Activated CD8-positive, alpha-beta memory T cell treated with anti-CD3 and anti-CD28 coated beads, Interleukin-2, amount 10 ng/mL, durations not matched to agents 7 days and 5 days (primary cell): ENCODE data around the gene FAM171A2. TPM values are rescaled to one million over a fixed set of nuclear protein-coding genes. Genes with fewer than 3 reads are reported as not detected.
"Not testable (repeated sequence)": the region's sequence is repeated elsewhere in the genome, so short reads cannot be mapped to it uniquely, and the experiment has no call there.

Experiments
- ATAC-seq: fragments of 150-1000 bp; cut with Tn5 transposase; one replicate; pipeline ENCODE4 v1.10.0; 2021; ENCODE audit warnings: moderate library complexity
- CTCF ChIA-PET: fragments of 350-600 bp; sonication (Branson Sonifier 250); formaldehyde crosslinking; loops from one replicate; lab custom pipeline; 2021; ENCODE audit warnings: antibody characterized with exemption; lab: Charles Lee
- DNase-seq: peaks from one replicate; pipeline ENCODE4 v3.0.0-alpha.2; 2020
- H3K27ac Mint-ChIP-seq: one replicate; pipeline ENCODE4 v1.8.0; 2021; ENCODE audit warnings: mild to moderate bottlenecking, mixed read lengths
- H3K27me3 Mint-ChIP-seq: one replicate; pipeline ENCODE4 v1.8.0; 2021; ENCODE audit warnings: mixed read lengths
- H3K36me3 Mint-ChIP-seq: one replicate; pipeline ENCODE4 v1.8.0; 2021; ENCODE audit warnings: mild to moderate bottlenecking, mixed read lengths
- H3K4me1 Mint-ChIP-seq: one replicate; pipeline ENCODE4 v1.8.0; 2021; ENCODE audit warnings: mixed read lengths
- H3K4me3 Mint-ChIP-seq: one replicate; pipeline ENCODE4 v1.8.0; 2021; ENCODE audit warnings: mild to moderate bottlenecking, moderate library complexity, mixed read lengths
- H3K9me3 Mint-ChIP-seq: one replicate; pipeline ENCODE4 v1.8.0; 2022; ENCODE audit warnings: low read depth, mixed read lengths
- total RNA-seq, 2 experiments: library from RNA; stranded (reverse); gene quantifications; one replicate each; pipeline ENCODE4 v1.2.3, GENCODE V29; 2021

The FAM171A2 gene
- total RNA-seq, 2 experiments from 2014 or later: 0.26 TPM; not detected in 1

DNA sequence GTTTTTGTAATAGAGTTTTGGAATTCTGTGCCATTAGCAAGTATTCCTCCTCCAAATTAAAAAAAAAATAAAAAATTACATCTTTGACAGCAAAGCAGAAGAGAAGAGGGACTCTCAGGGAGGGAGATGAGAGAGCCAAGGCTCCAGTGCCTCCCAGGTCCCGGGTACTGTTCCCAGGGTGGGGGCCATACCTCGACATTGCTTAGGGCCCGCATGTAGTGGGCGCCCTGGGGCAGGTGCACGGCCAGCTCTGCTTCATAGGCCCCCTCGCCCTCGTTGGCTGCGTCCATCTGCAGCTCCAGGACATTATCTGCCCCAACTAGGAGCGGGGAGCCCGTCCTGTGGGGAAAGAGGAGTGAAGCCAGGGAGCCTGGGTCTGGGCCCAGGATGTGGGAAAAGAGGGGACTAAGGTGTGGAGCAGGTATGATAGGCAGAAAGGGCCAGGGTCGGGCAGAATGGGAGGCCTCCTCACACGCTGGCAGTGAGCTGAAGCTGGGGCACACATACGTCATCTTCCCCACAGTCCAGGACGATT lies 14.6 kb upstream of the FAM171A2 start:
- no peaks in the 10 kb centered on the region for H3K36me3 Mint-ChIP-seq
- no peak for ATAC-seq
- no peak overlapping the region for H3K27ac Mint-ChIP-seq
- no peaks in the 10 kb centered on the region for H3K4me1 Mint-ChIP-seq
- no peak overlapping the region for H3K4me3 Mint-ChIP-seq
- no peak for DNase-seq
- H3K27me3 Mint-ChIP-seq: peaks cover 17% of the 10 kb centered on the region
- CTCF ChIA-PET: no interaction called here
- no peaks in the 10 kb centered on the region for H3K9me3 Mint-ChIP-seq

DNA sequence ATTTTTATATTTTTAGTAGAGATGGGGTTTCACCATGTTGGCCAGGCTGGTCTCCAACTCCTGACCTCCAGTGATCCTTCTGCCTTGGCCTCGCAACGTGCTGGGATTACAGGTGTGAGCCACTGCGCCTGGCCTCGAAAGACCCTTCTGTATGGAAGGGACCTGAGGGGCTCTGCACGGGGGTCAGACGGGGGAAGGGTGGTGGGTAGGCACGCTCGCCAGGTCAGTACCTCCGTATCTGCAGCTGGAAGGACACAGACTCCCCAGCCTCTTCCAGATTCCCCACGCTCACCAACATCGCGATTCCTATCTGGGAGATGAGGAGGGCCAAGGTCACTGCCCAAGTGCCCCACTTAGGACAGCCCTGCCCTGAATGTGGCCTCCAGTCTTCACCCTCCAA lies 13.1 kb upstream of the FAM171A2 start:
- ATAC-seq (no peak), DNase-seq (no peak)
- Mint-ChIP-seq H3K36me3 (no peaks in the 10 kb centered on the region), H3K4me1 (no peaks in the 10 kb centered on the region), H3K27me3 (peaks cover 13% of the 10 kb centered on the region), H3K9me3 (no peaks in the 10 kb centered on the region), H3K27ac (no peak overlapping the region), H3K4me3 (no peak overlapping the region)
- CTCF ChIA-PET: interaction anchor here (0.7 to 1.8 kb wide), 3 partner anchors 13 to 221 kb away, joined by 3 to 8 read pairs (median 3); partner anchors contain the start of gene FAM171A2

DNA sequence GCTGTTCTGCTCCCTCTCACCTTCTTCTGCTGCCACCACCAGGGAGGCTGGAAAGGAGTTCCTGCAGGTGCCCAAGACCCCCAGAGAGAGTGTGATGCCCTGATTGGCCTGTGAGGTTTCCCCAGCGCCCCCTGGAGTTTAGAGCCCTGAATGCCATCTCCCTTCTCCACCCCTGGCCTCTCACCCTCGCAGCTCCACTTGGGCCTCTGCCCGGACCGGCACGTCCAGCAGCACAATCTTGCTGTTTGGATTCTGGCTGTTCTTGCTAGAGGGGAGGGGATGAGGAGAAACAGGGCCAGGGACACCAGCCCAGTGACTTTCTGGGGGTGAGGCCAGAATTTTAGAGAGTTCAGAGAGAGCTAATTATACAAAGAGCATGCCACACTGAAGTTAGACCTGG lies 12.5 kb upstream of the FAM171A2 start:
- no peak overlapping the region for H3K27ac Mint-ChIP-seq
- CTCF ChIA-PET: interaction anchor here (1.0 to 1.8 kb wide), 2 partner anchors 13 to 18 kb away, joined by 3 to 8 read pairs; partner anchors contain the start of gene FAM171A2

DNA sequence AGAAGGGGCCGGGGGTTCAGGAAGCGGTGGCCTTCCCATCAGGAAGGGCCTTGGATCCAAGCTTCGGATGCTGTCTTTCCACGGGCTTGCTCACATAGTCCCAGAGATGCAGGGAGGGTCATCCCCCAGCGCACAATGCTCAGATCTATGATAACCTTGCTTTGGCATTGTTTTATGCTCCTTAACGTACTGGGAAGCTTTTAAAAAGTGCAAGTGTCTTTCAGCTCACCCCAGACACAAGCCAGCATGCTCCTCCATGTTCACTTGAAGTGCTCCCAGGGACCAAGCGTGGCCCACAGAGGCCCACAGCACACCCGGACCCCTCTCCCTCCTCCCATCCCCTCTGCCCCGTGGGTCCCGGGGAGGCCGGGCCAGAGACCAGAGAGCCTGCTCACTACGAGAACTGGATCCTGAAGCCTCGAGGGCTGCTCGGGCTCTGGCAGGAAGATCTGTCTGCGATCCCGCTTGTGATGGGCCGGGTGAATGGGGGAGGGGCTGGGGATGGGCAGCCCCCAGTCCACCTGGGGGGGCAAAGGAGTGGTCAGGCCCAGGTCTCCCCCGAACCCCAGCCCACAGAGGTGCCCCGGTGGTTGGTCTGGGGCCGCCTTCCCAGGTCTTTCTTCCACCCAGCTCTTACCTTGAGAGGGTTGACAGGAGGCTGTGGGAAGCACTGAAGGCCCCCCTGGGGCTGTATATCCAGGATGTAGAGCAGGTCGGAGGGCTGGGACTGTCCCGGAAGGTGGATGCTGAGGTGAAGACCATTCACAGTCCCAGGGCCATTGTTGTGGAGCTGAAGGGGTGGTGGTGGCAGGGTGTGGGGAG lies 11.8 kb upstream of the FAM171A2 start:
- CTCF ChIA-PET: interaction anchor here (1.0 to 1.8 kb wide), 2 partner anchors 12 to 19 kb away, joined by 3 to 8 read pairs; partner anchors contain the start of gene FAM171A2
- H3K27me3 Mint-ChIP-seq: peaks cover 13% of the 10 kb centered on the region
- no peaks in the 10 kb centered on the region for H3K36me3 Mint-ChIP-seq
- no peaks in the 10 kb centered on the region for H3K9me3 Mint-ChIP-seq
- no peak overlapping the region for H3K27ac Mint-ChIP-seq
- DNase-seq: no peak
- H3K4me3 Mint-ChIP-seq: no peak overlapping the region
- no peak for ATAC-seq
- no peaks in the 10 kb centered on the region for H3K4me1 Mint-ChIP-seq

More for the DNA sequence above, 12.5 kb upstream of the FAM171A2 start:
- H3K9me3 Mint-ChIP-seq: no peaks in the 10 kb centered on the region
- peaks cover 13% of the 10 kb centered on the region for H3K27me3 Mint-ChIP-seq
- ATAC-seq (peak; percentile 33), DNase-seq (no peak)
- H3K4me3 Mint-ChIP-seq: no peak overlapping the region
- no peaks in the 10 kb centered on the region for H3K36me3 Mint-ChIP-seq
- no peaks in the 10 kb centered on the region for H3K4me1 Mint-ChIP-seq

DNA sequence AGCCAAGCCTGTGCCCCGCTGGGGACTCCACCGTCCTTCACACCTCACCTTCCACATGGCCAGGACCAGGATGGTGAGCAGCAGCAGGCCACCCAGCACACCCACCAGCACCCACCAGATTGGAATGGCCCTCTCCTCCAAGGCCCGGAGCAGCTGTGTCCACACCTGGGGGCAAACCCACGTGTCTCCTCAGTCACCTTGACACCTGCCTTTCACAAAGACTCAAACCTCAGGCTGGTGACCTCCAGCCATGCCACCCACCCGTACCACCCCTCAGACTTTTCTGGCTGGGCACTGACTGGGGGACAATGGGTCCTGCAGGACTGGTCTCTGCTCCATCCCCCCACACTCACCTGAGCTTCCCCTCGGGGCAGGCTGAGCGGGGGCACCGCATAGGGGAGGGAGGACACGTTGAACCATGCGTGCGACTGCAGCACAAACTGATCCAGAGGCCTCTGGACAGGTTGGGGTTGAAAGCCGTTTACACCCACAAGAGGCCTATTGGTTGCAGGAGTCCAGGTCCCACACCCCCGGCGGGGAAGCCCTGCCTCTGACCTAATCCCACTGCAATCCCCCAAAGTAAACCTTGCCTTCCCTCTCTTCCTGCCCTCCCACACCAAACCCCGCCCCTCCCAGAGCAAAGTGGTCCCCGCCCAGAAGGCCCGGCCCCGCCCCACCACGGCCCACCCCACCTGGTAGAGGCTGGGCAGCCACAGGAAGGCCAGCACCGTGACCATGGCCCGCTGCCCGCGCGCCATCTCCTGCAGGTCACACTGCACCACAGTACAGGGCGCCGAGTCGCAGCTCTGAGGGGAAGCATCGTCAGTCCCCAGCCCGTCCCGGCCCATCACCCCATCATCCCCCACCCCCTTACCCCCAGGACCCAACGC lies 10.9 kb upstream of the FAM171A2 start:
- CTCF ChIA-PET: no interaction called here
- ATAC-seq (no peak), DNase-seq (no peak)
- no peaks in the 10 kb centered on the region for H3K36me3 Mint-ChIP-seq
- no peak overlapping the region for H3K27ac Mint-ChIP-seq
- H3K4me3 Mint-ChIP-seq: no peak overlapping the region
- H3K27me3 Mint-ChIP-seq: peaks cover 17% of the 10 kb centered on the region
- H3K9me3 Mint-ChIP-seq: no peaks in the 10 kb centered on the region
- peaks cover 3% of the 10 kb centered on the region for H3K4me1 Mint-ChIP-seq

DNA sequence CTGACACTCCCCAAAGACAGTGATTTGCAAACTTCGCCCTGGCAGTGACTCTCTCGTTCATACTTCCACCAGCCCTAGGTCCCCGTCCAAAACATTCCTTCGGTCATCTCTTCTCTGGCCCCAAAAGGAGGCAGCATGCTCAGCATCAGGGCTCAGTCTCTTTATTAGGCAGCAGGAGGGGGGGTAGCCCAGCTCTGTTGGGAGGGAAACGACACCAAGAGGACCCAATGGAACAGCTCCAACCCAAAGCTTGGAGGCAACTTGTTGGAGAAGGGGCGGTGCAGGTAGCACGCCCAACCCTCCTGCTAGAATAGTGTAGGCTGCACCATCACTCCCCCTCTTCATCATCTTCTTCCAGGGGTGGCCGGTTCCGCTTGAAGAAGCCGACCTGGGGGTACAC lies 8.4 kb upstream of the FAM171A2 start:
- no peaks in the 10 kb centered on the region for H3K9me3 Mint-ChIP-seq
- DNase-seq: no peak

DNA sequence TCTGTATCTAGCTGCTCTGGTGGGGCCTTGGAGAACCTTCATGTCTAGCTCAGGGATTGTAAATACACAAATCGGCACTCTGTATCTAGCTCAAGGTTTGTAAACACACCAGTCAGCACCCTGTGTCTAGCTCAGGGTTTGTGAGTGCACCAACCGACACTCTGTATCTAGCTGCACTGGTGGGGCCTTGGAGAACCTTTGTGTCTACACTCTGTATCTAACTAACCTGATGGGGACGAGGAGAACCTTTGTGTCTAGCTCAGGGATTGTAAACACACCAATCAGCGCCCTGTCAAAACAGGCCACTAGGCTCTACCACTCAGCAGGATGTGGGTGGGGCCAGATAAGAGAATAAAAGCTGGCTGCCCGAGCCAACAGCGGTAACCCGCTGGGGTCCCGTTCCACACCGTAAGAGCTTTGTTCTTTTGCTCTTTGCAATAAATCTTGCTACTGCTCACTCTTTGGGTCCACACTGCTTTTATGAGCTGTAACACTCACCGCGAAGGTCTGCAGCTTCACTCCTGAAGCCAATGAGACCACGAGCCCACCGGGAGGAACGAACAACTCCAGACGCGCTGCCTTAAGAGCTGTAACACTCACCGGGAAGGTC lies 5.9 kb upstream of the FAM171A2 start:
- not testable (repeated sequence) for H3K9me3 Mint-ChIP-seq, ATAC-seq, H3K4me1 Mint-ChIP-seq, H3K36me3 Mint-ChIP-seq, H3K27ac Mint-ChIP-seq
- H3K27me3 Mint-ChIP-seq: peaks cover 53% of the 10 kb centered on the region
- DNase-seq: peak; percentile 52
- H3K4me3 Mint-ChIP-seq: peak overlapping the region; percentile 16
- CTCF ChIA-PET: interaction anchor here (0.6 to 1.1 kb wide), 4 partner anchors 20 to 177 kb away, joined by 3 to 4 read pairs (median 3); no protein-coding TSS in a partner anchor

More for the DNA sequence above, 8.4 kb upstream of the FAM171A2 start:
- H3K27ac Mint-ChIP-seq: no peak overlapping the region
- no peak overlapping the region for H3K4me3 Mint-ChIP-seq
- peaks cover 6% of the 10 kb centered on the region for H3K4me1 Mint-ChIP-seq
- H3K36me3 Mint-ChIP-seq: no peaks in the 10 kb centered on the region
- ATAC-seq: no peak
- CTCF ChIA-PET: interaction anchor here (1.2 kb wide), 1 partner anchor 9 kb away, joined by 5 read pairs; the partner anchor contains the start of gene FAM171A2
- H3K27me3 Mint-ChIP-seq: peaks cover 28% of the 10 kb centered on the region

DNA sequence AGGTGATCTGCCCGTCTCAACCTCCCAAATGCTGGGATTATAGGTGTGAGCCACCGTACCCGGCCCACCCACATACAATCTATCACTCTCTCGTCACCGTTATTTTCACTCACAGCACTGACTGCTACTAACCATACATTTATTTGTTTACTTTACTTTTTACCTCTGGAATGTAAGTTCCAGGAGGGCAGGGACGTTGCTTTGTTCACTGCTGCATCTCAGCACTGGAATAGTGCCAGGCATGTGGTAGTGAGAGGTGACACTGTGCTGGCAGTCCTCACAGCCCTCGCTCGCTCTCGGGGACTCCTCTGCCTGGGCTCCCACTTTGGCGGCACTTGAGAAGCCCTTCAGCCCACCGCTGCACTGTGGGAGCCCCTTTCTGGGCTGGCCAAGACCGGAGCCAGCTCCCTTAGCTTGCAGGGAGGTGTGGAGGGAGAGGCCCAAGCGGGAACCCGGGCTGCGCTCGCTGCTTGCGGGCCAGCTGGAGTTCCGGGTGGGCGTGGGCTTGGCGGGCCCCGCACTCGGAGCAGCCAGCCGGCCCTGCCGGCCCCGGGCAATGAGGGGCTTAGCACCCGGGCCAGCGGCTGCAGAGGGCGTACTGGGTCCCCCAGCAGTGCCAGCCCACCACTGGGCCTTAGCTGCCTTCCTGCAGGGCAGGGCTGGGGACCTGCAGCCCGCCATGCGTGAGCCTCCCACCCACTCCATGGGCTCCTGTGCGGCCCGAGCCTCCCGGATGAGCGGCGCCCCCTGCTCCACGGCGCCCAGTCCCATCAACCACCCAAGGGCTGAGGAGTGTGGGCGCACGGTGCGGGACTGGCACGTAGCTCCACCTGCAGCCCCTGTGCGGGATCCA lies 5.0 kb upstream of the FAM171A2 start:
- not testable (repeated sequence) for H3K9me3 Mint-ChIP-seq, ATAC-seq, H3K4me1 Mint-ChIP-seq, H3K27ac Mint-ChIP-seq, H3K36me3 Mint-ChIP-seq, DNase-seq, H3K4me3 Mint-ChIP-seq
- CTCF ChIA-PET: interaction anchor here (0.6 to 1.3 kb wide), 5 partner anchors 14 to 178 kb away, joined by 3 to 7 read pairs (median 3); no protein-coding TSS in a partner anchor
- peaks cover 57% of the 10 kb centered on the region for H3K27me3 Mint-ChIP-seq

DNA sequence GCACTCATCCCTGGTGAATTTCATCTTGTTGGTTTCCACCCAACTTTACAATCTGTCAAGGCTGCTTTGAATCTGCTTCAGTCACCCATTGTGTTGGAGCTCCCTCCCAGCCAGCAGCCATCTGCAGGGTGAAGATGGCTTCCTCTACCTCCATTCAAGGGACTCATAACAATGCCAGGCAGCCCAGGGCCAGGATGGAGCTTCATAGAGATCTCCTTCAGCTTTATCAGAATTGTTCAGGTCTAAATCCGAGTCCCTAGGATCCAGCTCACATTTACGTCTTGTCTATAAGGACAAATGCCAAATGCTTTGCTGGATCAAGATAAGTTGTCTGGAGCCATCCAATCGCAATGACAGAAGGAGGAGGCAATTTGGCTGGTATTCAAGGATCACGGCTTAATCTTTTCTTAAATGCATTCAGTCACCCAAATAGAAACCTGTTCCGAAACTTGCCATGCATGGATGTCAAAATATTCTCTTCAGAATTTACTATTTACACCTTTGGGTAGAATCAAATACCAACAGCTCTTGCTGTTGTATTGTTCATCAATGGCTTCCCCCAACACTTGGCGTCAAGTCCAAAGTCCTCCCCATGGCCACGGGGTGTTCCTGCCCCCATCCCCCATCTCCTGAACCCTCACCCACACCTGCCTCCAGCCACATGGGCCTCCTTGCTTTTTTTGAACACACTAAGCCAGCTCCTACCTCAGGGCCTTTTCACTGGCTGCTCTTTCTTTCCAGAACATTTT lies 3.8 kb upstream of the FAM171A2 start:
- Mint-ChIP-seq H3K9me3 (no peaks in the 10 kb centered on the region), H3K4me3 (no peak overlapping the region), H3K36me3 (no peaks in the 10 kb centered on the region), H3K4me1 (peaks cover 6% of the 10 kb centered on the region), H3K27ac (no peak overlapping the region), H3K27me3 (peaks cover 50% of the 10 kb centered on the region)
- ATAC-seq (no peak), DNase-seq (no peak)
- CTCF ChIA-PET: interaction anchor here (1.2 to 1.6 kb wide), 4 partner anchors 12 to 155 kb away, joined by 3 to 7 read pairs (median 3); no protein-coding TSS in a partner anchor

DNA sequence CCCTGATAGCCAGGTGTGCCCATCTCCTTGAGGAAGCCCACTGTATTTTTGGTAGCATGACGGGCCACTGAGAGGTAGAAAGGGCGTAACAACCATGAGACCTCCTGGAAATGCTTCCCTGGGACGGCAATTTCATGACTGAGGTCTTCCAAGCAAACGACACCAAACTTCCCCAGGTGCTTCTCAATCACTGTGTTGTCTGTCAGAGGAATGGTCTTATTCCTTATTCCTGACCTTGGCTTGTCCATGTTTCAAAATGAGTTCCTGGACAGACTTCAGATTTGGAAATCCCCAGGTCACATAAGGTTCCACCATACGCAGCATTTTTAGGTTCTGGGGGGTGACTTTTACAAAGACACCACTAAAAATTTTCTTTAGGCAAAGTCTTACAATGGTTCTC lies 1.4 kb upstream of the FAM171A2 start:
- peaks cover 56% of the 10 kb centered on the region for H3K27me3 Mint-ChIP-seq

DNA sequence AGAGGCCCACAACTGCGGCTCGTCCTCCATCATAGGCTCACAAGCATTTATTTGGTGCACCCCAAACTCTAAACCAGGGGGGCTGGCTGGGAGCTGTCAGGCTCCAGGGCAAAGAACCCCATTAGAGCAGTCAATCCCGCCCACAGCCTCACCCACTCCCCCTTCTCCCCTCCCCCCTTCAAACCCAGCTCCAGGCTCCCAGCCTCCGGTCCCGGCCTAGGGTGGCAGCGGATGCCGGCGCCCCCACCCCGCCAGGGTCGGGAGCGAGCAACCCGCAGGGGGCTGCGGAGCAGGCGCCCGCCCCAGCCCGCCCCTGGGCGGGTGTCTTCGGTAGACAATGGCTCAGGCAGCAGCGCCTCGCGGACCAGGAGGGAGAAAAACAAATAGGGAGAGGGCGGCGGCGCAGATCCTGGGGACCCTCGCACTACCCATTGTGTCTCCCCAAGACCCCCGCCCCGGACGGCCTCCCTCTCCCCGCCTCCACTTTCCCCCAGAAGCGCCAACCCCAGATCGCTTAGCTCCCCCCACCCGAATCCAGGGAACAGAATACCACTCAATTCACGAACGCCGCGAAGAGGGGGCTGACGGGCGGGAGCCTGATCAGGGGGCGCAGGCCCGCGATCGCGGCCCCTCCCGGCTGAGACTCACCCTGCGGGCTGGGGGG lies 572 bp downstream of the FAM171A2 start:
- Mint-ChIP-seq H3K27me3 (peaks cover 51% of the 10 kb centered on the region), H3K4me1 (no peaks in the 10 kb centered on the region), H3K27ac (no peak overlapping the region), H3K4me3 (peak overlapping the region; percentile 56), H3K9me3 (no peaks in the 10 kb centered on the region), H3K36me3 (no peaks in the 10 kb centered on the region)
- DNase-seq (no peak), ATAC-seq (peak; percentile 43)
- CTCF ChIA-PET: interaction anchor here (0.6 to 2.9 kb wide), 26 partner anchors 9 to 402 kb away, joined by 3 to 45 read pairs (median 4); partner anchors contain the start of gene GRN

More for the DNA sequence above, 1.4 kb upstream of the FAM171A2 start:
- CTCF ChIA-PET: interaction anchor here (2.9 kb wide), 1 partner anchor 12 kb away, joined by 45 read pairs; no protein-coding TSS in a partner anchor
- H3K36me3 Mint-ChIP-seq, ATAC-seq, H3K9me3 Mint-ChIP-seq, DNase-seq, H3K4me1 Mint-ChIP-seq, H3K4me3 Mint-ChIP-seq, H3K27ac Mint-ChIP-seq: not testable (repeated sequence)
